ENCODE data around the gene TAMM41. TPM values are rescaled to one million over a fixed set of nuclear protein-coding genes. Genes with fewer than 3 reads are reported as not detected.
"Not testable (repeated sequence)": the region's sequence is repeated elsewhere in the genome, so short reads cannot be mapped to it uniquely, and the experiment has no call there.

The TAMM41 gene, protein sequence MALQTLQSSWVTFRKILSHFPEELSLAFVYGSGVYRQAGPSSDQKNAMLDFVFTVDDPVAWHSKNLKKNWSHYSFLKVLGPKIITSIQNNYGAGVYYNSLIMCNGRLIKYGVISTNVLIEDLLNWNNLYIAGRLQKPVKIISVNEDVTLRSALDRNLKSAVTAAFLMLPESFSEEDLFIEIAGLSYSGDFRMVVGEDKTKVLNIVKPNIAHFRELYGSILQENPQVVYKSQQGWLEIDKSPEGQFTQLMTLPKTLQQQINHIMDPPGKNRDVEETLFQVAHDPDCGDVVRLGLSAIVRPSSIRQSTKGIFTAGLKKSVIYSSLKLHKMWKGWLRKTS
- total RNA-seq: 8.7 and 13.8 TPM in 2 replicates

- Histone ChIP-seq H3K79me2 (ENCODE audit: insufficient read depth, low read length) (peaks cover 36% of the 10 kb centered on the region), H3K9me3 (ENCODE audit: low read depth, low read length) (no peaks in the 10 kb centered on the region), H3K4me1 (ENCODE audit: insufficient read depth, low read length) (peaks cover 18% of the 10 kb centered on the region), H3K4me2 (ENCODE audit: insufficient read depth, low read length) (peak within 1 kb of the TSS; percentile 96), H3K27ac (ENCODE audit: low read depth, low read length) (peak within 1 kb of the TSS; percentile 65), H3K27me3 (ENCODE audit: insufficient read depth, low read length) (no peaks in the 10 kb centered on the region), H4K20me1 (ENCODE audit: insufficient read depth, low read length) (no peaks in the 10 kb centered on the region), H2AFZ (ENCODE audit: low read length) (peak within 1 kb of the TSS; percentile 94), H3K36me3 (ENCODE audit: insufficient read depth, low read length) (peaks cover 18% of the 10 kb centered on the region), H3K4me3 (ENCODE audit: insufficient read depth, low read length) (peak within 1 kb of the TSS; percentile 87)
- TF ChIP-seq CTCF (IDR thresholded peaks at IDR 0.05; ENCODE audit: extremely low read depth, low read depth, low read length): peak; percentile 65
- DNase-seq (ENCODE audit: insufficient read length, low spot score, missing footprints): peak; percentile 92
Observed at GRCh38 chr3:11846281-11847266, at the start of gene TAMM41. Gene TAMM41 (minus strand): TSS chr3:11846885. CDS start chr3:11846636, 249 bp downstream.

GRCh38 chr3:11878837-11879236, 32.2 kb upstream of the TAMM41 start:
- Histone ChIP-seq H3K9me3 (ENCODE audit: low read depth, low read length) (no peaks in the 10 kb centered on the region), H4K20me1 (ENCODE audit: insufficient read depth, low read length) (no peaks in the 10 kb centered on the region)

GRCh38 chr3:11874707-11875106, 28.0 kb upstream of the TAMM41 start:
- not testable (repeated sequence) for H3K9me3 ChIP-seq (ENCODE audit: low read depth, low read length); DNase-seq (ENCODE audit: insufficient read length, low spot score, missing footprints); H4K20me1 ChIP-seq (ENCODE audit: insufficient read depth, low read length); H3K4me3 ChIP-seq (ENCODE audit: insufficient read depth, low read length); H3K36me3 ChIP-seq (ENCODE audit: insufficient read depth, low read length); H3K27me3 ChIP-seq (ENCODE audit: insufficient read depth, low read length); H3K27ac ChIP-seq (ENCODE audit: low read depth, low read length); H3K79me2 ChIP-seq (ENCODE audit: insufficient read depth, low read length); H3K4me2 ChIP-seq (ENCODE audit: insufficient read depth, low read length); H2AFZ ChIP-seq (ENCODE audit: low read length); H3K4me1 ChIP-seq (ENCODE audit: insufficient read depth, low read length)

More at GRCh38 chr3:11878837-11879236, 32.2 kb upstream of the TAMM41 start:
- DNase-seq (ENCODE audit: insufficient read length, low spot score, missing footprints): no peak
- H3K79me2 ChIP-seq (ENCODE audit: insufficient read depth, low read length): no peaks in the 10 kb centered on the region
- no peak overlapping the region for H2AFZ ChIP-seq (ENCODE audit: low read length)
- no peaks in the 10 kb centered on the region for H3K36me3 ChIP-seq (ENCODE audit: insufficient read depth, low read length)
- no peak for TF ChIP-seq CTCF (IDR thresholded peaks at IDR 0.05; ENCODE audit: extremely low read depth, low read depth, low read length)
- no peaks in the 10 kb centered on the region for H3K27me3 ChIP-seq (ENCODE audit: insufficient read depth, low read length)
- H3K4me1 ChIP-seq (ENCODE audit: insufficient read depth, low read length): no peaks in the 10 kb centered on the region
- no peak overlapping the region for H3K27ac ChIP-seq (ENCODE audit: low read depth, low read length)
- H3K4me2 ChIP-seq (ENCODE audit: insufficient read depth, low read length): no peak overlapping the region
- no peak overlapping the region for H3K4me3 ChIP-seq (ENCODE audit: insufficient read depth, low read length)

DNA sequence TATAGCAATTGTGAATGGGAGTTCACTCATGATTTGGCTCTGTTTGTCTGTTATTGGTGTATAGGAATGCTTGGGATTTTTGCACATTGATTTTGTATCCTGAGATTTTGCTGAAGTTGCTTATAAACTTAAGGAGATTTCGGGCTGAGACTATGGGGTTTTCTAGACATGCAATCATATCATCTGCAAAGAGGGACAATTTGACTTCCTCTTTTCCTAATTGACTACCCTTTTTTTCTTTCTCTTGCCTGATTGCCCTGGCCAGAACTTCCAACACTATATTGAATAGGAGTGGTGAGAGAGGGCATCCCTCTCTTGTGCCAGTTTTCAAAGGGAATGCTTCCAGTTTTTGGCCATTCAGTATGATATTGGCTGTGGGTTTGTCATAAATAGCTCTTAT, 17.1 kb upstream of the TAMM41 start:
- not testable (repeated sequence) for DNase-seq (ENCODE audit: insufficient read length, low spot score, missing footprints); H3K4me3 ChIP-seq (ENCODE audit: insufficient read depth, low read length); H3K4me1 ChIP-seq (ENCODE audit: insufficient read depth, low read length); H3K9me3 ChIP-seq (ENCODE audit: low read depth, low read length); H2AFZ ChIP-seq (ENCODE audit: low read length); H3K4me2 ChIP-seq (ENCODE audit: insufficient read depth, low read length); H3K27ac ChIP-seq (ENCODE audit: low read depth, low read length); H3K36me3 ChIP-seq (ENCODE audit: insufficient read depth, low read length); H4K20me1 ChIP-seq (ENCODE audit: insufficient read depth, low read length); H3K27me3 ChIP-seq (ENCODE audit: insufficient read depth, low read length); H3K79me2 ChIP-seq (ENCODE audit: insufficient read depth, low read length)

- not testable (repeated sequence) for H3K27me3 ChIP-seq (ENCODE audit: insufficient read depth, low read length); H2AFZ ChIP-seq (ENCODE audit: low read length); H3K27ac ChIP-seq (ENCODE audit: low read depth, low read length); H3K79me2 ChIP-seq (ENCODE audit: insufficient read depth, low read length); H3K9me3 ChIP-seq (ENCODE audit: low read depth, low read length); DNase-seq (ENCODE audit: insufficient read length, low spot score, missing footprints); H3K4me2 ChIP-seq (ENCODE audit: insufficient read depth, low read length); H3K4me3 ChIP-seq (ENCODE audit: insufficient read depth, low read length); H4K20me1 ChIP-seq (ENCODE audit: insufficient read depth, low read length); H3K4me1 ChIP-seq (ENCODE audit: insufficient read depth, low read length); H3K36me3 ChIP-seq (ENCODE audit: insufficient read depth, low read length)
Observed at GRCh38 chr3:11862584-11862983, 15.9 kb upstream of the TAMM41 start.

GRCh38 chr3:11862145-11862544, 15.5 kb upstream of the TAMM41 start:
- H3K4me3 ChIP-seq (ENCODE audit: insufficient read depth, low read length); H4K20me1 ChIP-seq (ENCODE audit: insufficient read depth, low read length); H3K27ac ChIP-seq (ENCODE audit: low read depth, low read length); H3K9me3 ChIP-seq (ENCODE audit: low read depth, low read length); H3K4me1 ChIP-seq (ENCODE audit: insufficient read depth, low read length); H3K4me2 ChIP-seq (ENCODE audit: insufficient read depth, low read length); H3K27me3 ChIP-seq (ENCODE audit: insufficient read depth, low read length); H2AFZ ChIP-seq (ENCODE audit: low read length); DNase-seq (ENCODE audit: insufficient read length, low spot score, missing footprints); H3K79me2 ChIP-seq (ENCODE audit: insufficient read depth, low read length); H3K36me3 ChIP-seq (ENCODE audit: insufficient read depth, low read length): not testable (repeated sequence)

GRCh38 chr3:11860213-11860612, 13.5 kb upstream of the TAMM41 start:
- H3K4me1 ChIP-seq (ENCODE audit: insufficient read depth, low read length); H3K27me3 ChIP-seq (ENCODE audit: insufficient read depth, low read length); H3K27ac ChIP-seq (ENCODE audit: low read depth, low read length); H3K36me3 ChIP-seq (ENCODE audit: insufficient read depth, low read length); H2AFZ ChIP-seq (ENCODE audit: low read length); H4K20me1 ChIP-seq (ENCODE audit: insufficient read depth, low read length); H3K79me2 ChIP-seq (ENCODE audit: insufficient read depth, low read length); H3K9me3 ChIP-seq (ENCODE audit: low read depth, low read length); DNase-seq (ENCODE audit: insufficient read length, low spot score, missing footprints); H3K4me2 ChIP-seq (ENCODE audit: insufficient read depth, low read length); H3K4me3 ChIP-seq (ENCODE audit: insufficient read depth, low read length): not testable (repeated sequence)
